IPS-11a (cell line): Measurements from ENCODE around the gene HAND2.

Source experiments
- H3K4me3 ChIP-seq: one replicate; pipeline ENCODE4 v1.5.1; 2013; ENCODE audit warnings: low read depth, low read length, control low read depth

Gene HAND2

DNA sequence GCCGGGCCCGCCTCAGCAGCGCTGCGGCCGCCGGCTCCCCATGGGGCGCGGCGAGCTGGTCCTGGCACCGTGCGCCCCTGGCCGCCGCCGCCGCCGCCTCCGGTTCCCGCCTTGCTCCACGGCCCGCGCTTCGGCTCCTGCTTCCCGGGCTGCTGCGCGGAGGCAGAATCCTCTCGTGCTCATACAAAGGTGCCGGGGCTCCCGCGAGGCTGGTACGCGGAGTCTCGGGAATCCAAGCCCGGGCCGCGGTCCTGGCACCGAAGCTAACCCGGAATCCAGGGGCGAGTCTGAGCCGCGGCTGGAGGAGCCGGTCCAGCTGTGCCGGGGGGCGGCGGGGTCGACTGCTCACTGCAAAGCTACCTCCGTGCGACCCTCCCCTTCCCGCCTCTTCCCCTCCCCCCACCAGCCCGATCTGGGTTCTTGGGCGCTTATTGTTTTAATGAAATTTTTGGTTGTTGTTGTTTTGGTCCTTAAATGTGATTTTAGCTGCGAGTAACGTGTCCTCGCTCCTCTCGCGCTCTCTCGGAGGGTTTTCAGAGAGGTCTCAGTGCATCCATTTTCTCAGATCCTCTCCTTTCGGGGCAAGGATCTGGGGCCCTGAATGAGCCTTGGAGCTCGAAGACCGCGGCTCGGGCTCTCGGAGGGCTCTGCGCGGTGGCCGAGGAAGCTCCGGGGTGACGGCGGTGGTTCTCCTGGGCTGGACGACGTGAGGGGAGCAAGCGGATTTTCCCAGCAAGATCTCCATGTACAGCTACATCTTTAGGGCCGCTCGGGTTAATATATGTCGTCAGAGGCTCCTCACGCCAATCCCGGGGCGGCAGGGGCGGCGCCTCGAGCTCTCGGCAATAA, at the start of gene HAND2:
Gene HAND2, minus strand, starts transcription at position 753 of the 849 bp plus-strand sequence. CDS start 940 bp downstream, outside the sequence.
- no peak within 1 kb of the TSS for H3K4me3 ChIP-seq

DNA sequence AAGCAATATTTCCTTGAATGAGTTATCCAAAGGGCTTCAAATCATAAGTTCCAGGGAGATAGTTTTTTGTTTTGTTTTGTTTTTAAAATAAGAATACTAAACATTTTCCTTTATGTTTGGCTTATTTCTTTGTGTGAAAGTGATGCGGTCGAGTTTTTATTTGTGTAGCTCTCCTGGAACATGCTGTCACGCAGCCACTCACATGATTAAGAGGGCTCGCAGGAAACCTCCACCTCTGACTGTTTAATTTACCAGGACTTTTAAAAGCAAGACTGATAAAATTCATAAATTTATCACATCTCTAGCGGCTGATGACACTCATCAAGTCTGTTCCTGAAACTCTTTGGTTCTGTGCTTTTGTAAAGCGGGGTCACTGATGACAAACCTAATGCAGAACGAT, 48.9 kb upstream of the HAND2 start:
- H3K4me3 ChIP-seq: no peak overlapping the region

DNA sequence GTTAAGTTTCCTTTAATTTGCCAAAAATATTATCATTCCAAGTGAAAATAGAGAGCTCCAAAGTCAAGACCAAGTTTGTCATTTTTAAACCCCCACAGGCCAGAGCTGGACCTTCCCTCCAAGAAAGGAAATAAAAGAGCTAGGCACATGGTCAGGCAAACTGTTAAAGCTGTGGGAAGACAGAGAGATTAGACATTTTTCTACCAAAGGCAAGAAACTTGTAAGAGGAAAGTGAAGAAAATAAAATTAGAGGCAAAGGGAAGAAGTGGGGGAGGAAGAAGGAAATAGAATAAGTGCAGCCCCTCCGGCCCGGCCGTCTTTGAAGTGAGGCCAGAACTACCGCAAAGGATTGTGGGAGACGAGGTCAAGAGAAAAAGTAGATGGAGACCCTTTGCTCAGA, 47.9 kb upstream of the HAND2 start:
- no peak overlapping the region for H3K4me3 ChIP-seq

DNA sequence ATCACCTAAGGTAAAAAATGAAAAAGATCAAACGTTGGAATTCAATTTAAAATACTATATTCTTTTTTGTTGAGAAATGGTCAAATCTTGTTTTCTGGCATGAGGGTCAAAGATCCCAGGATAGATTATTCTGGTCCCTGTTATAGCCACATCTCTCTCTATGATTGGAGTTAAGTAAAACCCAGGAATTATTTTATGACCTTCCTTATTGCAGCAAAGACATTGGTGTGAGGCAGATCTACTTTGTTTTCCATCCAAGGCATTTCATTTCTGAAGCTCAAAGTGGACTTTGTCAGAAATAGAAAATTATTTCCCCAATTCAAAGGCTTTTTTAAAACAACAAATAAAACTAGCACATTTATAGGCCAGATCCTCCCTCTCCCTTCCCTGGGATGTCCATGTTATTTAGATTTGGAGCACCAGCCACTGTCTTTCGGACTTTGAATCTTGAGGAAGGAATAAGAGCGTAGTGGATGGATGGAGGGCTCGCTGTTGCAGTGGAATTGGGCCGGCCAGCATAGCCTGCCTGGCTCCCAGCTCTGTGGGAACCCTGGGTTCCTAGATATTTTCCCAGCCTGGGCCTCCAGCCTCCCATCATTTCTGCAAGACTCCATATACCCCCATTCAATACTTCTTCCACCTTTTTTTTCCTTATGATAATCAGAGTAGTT, 45.6 kb upstream of the HAND2 start:
- no peak overlapping the region for H3K4me3 ChIP-seq

DNA sequence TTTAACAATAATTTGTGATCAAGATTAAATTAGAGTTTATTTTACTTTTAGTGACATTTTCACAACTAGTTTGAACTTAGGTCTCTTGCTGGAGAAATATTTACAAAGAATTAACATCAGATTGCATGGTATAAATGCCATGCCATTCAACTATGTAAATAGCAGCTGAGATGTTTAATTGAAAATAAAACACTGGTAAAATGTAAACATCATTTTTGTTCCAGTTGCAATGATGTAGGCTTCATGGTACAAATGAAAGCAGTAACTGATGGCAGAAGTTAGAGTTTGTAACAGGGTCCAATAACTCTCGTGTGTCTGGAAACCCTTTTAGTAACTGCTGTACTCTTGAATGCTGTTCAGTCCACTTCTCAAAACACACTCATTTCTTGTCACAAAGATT, 43.7 kb upstream of the HAND2 start:
- no peak overlapping the region for H3K4me3 ChIP-seq

DNA sequence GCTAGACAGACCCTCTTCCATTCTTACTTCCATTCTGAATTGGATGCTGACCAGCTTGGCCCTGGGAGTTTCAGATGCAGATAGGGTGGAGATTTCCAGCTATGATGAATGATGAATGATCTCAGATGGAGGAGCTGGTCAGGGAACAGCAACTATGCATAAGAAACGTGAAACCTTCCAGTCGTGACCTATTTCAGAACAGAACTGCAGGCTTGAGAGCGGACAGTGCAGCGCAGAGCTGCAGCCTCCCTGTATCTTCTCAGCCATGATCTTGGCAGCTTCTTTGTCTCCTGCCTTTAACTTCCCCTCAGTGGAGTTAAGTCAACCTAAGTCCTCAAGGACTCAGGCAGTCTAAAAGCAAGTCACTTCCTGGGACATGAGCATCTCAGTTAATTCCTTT, 43.3 kb upstream of the HAND2 start:
- no peak overlapping the region for H3K4me3 ChIP-seq

DNA sequence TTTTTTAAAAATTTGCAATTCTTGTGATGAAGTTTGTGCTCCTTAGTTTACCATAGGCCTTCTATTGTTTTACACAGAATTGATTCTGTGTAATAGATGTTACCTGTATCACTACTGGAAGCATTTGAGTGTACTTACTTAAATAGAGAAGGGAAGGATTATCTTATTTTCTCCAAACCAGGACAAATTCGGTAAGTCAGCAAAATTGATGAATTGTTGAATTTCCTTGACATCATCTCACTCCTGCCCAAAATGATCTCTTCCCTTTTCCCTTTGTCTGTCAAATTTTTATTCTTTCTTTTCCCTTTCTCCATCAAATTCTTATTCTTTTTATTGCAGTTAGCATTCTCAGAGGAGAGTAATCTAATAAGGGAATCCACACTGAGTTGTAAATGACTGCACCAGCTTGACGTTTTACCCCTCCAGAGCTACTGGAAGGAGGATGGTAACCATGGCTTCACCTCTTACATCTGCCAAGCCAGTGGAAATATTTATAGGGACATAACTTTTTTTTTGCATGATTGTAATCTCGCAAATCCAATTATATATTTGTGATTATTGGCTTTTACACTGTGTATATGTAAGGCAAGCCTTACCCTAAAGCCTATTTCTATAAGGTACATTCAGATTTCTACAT, 42.6 kb upstream of the HAND2 start:
- no peak overlapping the region for H3K4me3 ChIP-seq

DNA sequence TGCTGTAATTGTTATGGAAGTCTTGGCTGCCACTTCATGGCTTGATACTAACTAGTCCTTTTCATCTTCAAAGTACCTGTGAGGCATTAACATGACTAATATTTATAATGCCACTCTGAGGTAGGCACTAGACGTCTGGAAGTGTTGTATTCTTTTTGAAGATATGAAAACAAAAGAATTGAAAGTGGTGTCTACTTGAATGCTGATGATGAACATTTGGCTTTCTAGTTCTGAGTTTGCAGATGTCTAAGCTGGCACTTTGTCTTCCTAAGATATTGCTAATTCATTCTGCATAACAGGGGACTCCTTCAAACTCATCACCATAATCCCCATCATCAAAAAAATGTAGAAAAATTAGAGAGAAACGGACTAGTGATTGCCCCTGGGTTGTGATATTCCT, 41.6 kb upstream of the HAND2 start:
- no peak overlapping the region for H3K4me3 ChIP-seq

DNA sequence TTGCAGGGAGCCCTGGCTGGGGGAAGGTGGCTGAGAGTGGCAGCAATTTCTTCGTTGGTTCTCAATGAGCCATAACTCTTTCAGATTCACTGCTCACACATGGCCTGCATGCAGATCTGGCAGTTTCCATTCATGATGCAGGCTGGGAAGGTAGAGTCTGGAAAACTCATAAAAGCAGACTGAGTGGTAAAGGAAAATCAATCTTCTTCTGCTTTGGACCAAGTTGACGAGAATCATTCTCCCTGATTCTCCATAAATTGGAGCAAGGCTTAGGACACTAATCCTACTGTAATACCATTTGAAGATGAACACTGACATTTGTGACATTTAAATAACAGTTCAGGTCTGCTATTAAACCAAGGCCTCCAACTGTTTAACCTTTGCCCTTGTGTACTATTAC, 35.3 kb upstream of the HAND2 start:
- H3K4me3 ChIP-seq: no peak overlapping the region

DNA sequence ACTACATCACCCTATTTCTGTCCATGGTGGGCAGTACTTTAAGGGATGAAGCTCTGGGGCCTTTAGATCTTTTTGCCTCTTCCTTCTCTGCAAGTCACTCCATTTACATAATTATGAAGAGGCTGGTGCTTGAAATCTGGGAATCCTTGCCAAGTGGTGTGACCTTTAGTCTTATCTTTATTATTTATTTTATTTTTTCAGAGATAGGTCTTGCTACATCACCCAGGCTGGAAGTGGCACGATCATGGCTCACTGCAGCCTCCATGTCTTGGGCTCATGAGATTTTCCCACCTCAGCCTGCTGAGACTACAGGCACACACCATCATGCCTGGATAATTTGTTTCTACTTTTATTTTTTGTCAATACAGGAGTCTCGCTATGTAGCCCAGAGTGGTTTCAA, 34.4 kb upstream of the HAND2 start:
- H3K4me3 ChIP-seq: no peak overlapping the region

DNA sequence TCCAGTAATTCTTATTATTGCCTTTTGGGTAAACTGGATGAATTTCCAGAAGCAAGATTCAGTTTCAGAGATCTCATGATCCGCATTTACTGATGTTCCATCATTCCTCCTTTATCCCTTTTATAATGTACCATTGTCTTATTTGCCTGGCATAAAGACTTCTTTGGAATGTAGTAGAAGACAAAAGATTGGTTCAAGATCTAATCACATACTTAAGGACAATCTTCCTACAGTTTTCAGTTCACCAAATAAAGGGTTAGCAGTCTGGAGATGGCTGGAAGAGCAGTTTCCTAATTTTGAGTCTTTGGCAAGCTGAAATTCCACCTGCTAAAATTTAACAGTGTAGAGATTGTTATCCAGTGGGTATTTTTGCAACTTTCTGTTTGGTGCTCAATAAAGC, 30.9 kb upstream of the HAND2 start:
- H3K4me3 ChIP-seq: no peak overlapping the region

DNA sequence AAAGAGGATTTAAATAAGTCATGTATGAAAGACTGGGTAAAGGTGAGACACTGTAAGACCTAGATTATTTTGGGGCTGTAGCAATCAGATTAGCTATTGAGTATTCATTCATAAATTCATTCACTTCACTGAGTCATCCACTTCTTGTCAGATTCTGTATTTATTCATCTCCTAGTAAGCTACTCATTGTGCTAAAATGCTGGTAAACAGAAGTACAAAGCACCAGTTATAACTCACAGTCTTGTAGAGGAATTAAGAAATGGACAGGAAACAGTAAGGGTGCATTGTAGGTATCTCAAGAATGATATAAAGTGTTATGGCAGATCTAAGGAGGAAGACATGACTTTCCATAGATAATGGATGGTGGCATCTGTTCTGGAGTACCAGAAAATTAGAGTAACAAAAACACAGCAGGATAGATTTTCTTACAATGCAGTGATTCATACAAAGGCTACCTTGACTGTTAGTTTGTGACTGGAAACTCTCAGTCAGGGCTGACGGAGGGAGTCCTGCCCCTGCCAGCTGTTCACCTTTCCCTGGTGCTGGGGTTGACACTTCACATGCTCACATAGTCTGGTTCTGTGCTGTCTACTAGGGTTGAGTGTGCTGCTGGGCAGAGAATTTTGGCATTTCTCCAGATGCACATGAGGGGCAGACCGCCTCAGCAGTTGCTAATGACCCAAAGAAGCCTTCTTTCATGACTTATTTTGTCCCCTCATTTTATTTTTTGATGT, 26.5 kb upstream of the HAND2 start:
- H3K4me3 ChIP-seq: no peak overlapping the region

DNA sequence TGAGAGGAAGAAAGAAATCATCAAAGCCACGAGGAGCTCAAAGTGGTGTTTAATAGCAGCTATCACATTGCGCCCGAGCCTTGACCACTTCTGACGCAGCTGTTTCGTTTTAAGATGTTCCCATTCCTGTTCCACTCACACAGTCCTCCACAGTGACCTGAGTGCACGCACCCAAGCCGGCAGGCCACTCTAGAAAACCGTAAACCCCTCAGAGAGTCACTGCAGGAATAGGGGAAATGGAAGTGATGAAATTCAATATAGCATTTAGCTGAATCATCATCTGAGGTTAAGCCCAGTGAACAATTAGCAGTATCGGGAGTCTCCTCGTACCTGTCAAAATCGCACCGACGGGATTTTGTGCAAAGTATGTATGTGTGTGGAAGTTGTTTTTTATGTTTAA, 17.9 kb upstream of the HAND2 start:
- H3K4me3 ChIP-seq: no peak overlapping the region

DNA sequence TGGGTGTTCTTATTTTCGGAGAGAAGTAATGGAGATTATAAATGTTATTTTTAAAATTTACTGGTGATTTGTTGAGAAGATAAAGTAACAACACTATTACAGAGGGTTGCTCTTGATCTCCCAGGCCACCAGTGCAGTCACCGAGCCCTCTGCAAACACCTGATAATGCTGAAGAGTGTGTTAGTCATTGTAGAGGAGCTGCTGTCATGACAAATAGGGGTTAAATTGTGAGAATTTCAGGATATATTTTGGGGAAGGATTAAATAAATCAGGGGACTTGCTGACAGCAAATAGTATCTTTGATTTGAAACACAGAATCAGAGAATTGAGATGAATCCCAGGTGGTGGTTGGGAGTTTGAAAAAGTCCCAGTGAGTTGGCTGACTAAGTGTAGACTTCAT, 16.7 kb upstream of the HAND2 start:
- H3K4me3 ChIP-seq: no peak overlapping the region

DNA sequence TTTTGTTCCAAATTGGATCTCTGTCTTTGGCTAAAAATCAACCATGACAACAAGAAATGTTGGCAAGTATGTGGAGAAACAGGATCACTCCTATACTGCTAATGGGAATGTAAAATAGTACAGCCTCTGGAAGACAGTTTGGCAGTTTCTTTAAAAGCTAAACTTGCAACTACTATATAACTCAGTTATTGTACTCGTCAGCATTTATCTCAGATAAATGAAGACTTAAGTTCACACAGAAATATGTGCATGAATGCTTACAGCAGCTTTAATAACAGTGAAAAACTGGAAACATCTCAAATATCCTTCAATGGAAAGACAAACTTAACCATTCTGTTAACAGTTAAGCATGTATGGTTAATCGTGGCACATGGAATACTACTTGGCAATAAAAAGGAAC, 15.4 kb upstream of the HAND2 start:
- H3K4me3 ChIP-seq: no peak overlapping the region

DNA sequence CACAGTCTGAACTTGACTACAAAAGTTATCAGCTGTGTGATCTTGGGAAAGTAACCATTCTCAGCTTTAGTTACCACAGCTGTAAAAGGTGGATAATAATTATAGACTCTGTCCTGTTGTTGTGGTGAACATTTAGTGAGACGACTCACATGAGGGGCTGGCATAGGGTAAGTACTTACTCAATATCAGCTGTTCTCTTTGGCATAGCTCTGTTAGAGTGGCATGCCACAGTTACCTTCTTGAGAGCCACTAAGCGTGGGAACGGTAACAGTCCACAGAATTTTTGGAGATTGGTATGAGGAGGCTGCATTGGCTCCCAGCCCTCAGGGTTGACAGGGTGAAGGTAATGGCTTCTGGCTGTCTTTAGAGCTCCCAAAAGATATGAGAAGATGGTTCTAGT, 13.2 kb upstream of the HAND2 start:
- H3K4me3 ChIP-seq: no peak overlapping the region

DNA sequence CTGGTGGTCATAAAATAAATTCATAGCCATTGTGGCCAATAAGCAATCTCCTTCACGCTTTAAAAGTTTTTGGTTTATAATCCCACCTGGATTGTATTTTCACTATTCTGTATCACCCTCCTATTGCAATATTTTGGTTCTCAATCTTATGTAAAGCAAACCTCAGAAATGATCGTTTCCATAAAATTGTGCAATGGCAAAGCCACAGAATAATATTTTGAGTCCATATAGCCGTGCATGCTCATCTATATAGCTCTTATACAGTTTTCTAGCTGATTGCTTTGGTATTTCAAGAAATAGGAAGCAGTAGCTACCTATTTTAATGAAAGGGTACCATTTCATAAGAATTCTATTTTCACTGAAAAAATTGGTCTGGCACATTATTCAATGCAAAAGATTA, 10.0 kb upstream of the HAND2 start:
- H3K4me3 ChIP-seq: no peak overlapping the region

DNA sequence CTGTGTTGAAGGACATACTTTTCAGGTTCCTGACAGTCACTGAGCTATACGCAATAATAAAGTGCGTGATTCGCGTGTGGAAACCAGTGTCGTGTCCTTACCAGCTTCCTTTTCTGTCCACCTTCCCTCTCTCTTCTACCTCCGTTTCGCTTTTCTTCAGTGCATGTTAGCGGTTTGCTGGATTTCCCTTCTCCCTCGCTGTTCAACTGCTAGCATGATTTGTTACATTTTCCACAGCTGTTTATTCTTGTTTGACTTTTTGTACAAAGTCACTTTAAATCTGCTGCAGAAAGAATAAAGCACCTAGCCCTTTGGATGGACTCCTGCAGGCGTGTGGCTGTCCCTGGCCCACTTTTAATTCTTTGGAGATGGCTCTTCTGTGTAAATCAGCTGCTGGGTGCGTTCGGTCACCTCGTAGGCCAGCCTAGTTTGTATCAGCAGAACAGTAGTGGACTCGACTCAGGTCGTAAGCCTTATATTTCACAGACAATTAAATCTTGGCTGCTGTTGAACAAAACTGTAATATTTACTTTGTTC, 8.9 kb upstream of the HAND2 start:
- H3K4me3 ChIP-seq: peak overlapping the region; percentile 8

DNA sequence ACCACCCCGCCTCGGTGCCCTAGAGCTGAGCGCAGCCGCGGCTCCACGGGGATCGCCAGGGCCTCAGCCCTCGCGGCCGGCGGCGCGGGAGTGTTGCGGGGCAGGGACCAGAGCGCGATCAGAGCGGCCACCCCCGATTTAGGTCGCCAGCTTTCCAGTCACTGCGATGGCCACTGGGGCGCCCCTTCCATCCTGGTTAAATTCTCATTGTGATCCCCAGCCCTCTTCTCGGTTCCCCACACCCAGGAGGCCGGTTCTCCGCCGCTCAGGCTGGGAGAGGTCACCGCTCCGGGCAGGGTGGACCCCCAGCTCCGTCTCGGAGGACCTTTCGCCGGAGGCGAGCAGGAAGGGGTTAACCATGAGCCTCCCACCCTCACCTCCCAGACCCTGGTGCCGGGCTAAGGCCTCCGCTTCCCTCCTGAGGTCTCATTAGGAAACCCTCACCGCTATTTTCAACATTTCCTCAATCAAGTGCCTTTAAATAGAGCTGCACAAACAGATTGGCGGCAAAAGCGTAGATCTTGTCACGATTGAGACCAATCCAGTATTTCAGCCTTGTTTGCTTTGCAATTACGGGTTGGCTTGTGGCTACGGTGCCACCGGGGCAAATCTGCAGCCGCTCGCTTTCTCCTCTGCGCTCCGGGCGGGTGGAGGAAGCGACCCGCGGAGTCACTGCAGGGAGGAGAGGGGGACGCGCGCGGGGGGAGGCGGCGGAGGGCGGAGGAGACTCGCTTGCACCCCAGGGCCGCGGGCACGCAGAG, 8.3 kb upstream of the HAND2 start:
- peak overlapping the region; percentile 8 for H3K4me3 ChIP-seq

DNA sequence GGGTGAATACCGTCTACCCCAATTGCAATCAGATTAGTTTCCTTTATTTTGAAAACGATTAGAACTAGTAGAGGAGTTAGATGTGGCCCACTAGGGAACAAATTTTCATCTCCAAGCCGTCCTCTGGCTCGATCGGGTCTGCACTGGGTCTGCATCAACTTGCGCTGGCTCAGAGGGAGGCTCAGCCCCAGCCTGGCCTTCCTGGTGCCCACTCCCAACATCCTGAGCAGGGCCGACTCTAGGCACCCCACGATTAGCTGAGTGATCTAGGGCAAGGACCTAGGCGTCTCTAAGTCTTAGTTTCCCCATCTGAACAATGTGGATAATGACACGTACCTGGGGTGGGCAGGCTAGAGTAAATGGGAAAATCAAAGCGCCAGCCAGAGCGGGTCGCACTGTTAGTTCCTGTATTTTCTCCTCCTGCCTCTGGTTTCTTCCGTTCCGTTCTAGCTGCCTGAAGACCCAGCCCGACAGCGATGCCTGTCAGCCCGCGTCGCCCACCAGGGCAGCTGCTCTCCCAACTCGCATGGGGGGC, 7.7 kb upstream of the HAND2 start:
- H3K4me3 ChIP-seq: no peak overlapping the region
